ENCODE measurements around the gene ARHGAP25. TPM values are rescaled to one million over a fixed set of nuclear protein-coding genes. Genes with fewer than 3 reads are reported as not detected.

The ARHGAP25 gene
- polyA plus RNA-seq, 1 experiment = 0.55 TPM

DNA sequence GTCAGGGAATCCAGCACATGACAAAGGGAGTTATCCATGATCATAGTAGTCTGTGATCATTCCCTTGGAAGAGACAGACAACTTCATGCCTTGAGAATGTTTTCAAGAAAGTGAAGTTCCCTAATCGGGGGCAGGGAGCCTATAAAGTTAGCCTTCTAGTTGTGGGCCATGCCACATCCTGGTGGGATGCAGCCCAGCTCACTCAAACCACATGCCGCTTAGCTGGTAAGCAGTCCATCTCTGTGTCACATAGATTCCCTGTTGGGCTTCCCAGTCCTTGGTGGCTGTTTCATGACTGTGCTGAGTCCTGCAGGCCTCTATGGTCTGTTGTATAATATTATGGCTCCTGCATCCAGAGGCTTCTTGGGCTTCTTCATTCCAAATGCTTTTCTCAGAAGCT, 11.4 kb upstream of the ARHGAP25 start:
- H3K27ac ChIP-seq (ENCODE audit: low read depth, low read length) = no peak overlapping the region
- H3K27me3 ChIP-seq (ENCODE audit: control insufficient read depth, insufficient read depth, low read length) = no peaks in the 10 kb centered on the region
- DNase-seq (ENCODE audit: low read depth, low spot score) = no peak
- H3K4me3 ChIP-seq (ENCODE audit: low read depth, low read length) = no peak overlapping the region
- TF ChIP-seq, protein P1, sequence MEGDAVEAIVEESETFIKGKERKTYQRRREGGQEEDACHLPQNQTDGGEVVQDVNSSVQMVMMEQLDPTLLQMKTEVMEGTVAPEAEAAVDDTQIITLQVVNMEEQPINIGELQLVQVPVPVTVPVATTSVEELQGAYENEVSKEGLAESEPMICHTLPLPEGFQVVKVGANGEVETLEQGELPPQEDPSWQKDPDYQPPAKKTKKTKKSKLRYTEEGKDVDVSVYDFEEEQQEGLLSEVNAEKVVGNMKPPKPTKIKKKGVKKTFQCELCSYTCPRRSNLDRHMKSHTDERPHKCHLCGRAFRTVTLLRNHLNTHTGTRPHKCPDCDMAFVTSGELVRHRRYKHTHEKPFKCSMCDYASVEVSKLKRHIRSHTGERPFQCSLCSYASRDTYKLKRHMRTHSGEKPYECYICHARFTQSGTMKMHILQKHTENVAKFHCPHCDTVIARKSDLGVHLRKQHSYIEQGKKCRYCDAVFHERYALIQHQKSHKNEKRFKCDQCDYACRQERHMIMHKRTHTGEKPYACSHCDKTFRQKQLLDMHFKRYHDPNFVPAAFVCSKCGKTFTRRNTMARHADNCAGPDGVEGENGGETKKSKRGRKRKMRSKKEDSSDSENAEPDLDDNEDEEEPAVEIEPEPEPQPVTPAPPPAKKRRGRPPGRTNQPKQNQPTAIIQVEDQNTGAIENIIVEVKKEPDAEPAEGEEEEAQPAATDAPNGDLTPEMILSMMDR (IDR thresholded peaks at IDR 0.05; ENCODE audit: low read depth, low read length) = no peak
- POLR2A ChIA-PET = no interaction called here
- H3K9me3 ChIP-seq (ENCODE audit: control insufficient read depth, insufficient read depth, low read length) = no peaks in the 10 kb centered on the region
- CTCF ChIA-PET = interaction anchor here (1.2 to 4.0 kb wide), 3 partner anchors 14 to 257 kb away, joined by 7 to 20 read pairs (median 8); partner anchors contain the start of gene FBXO48

DNA sequence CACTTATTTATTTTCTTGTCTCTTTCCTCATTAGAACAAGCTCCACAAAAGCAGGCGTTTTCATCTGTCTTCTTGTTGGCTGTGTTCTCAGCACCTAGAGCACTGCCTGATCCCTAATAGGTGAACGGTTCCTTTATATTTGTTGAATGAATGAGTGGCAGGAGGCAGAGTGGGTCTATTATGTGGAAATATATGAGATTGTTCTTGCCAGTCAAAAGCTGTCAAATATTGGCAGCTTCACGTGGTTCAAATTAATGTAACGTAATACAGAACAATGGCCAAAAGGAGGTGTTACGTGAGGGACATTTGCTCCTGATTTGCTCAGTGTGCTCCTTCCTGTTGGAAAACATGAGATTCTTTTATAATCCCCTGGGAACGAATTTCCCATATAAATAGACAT, 8.5 kb upstream of the ARHGAP25 start:
- Histone ChIP-seq H3K27me3 (ENCODE audit: control insufficient read depth, insufficient read depth, low read length) (no peaks in the 10 kb centered on the region), H3K4me3 (ENCODE audit: low read depth, low read length) (no peak overlapping the region), H3K27ac (ENCODE audit: low read depth, low read length) (no peak overlapping the region), H3K9me3 (ENCODE audit: control insufficient read depth, insufficient read depth, low read length) (no peaks in the 10 kb centered on the region)
- TF ChIP-seq, protein P1 (IDR thresholded peaks at IDR 0.05; ENCODE audit: low read depth, low read length) = no peak
- no peak for DNase-seq (ENCODE audit: low read depth, low spot score)
- CTCF ChIA-PET = interaction anchor here (0.8 kb wide), 1 partner anchor 26 kb away, joined by 3 read pairs; no protein-coding TSS in a partner anchor
- POLR2A ChIA-PET = no interaction called here

DNA sequence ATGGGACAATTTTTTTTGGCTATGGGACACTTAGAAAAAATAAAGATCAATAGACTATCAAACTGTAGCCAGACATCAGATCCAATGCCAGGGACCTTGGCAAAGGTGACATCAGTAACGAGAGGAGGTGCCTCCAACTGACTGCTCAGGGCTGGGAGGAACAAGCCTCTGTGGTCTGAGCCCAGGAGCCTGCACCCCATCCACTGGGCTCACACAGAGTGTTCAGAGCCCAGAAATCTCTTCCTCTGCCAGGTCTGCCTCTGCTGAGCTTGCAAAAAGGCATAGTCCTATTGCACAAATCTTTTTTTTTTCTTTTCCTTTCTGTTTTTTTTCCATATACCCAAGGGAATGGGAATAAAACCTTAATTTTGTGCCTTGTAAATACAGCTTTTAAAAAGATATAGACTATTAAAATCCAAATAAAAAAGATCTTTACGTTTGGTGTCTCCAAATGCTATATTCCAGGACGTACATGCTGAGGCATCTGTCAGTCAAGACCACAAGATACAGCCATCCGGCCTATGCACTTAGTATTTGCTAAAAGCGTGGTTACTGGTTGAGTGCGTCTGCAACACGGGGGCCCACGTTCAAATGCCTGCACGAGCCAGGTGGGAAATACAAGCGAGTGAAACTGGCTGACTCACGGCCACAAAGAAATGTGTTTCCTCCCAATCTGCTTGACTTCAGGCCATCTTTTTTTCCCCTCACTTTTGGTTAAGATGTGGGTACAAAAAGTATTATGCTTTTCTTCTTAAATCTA, 7.8 kb upstream of the ARHGAP25 start:
- POLR2A ChIA-PET = no interaction called here
- H3K9me3 ChIP-seq (ENCODE audit: control insufficient read depth, insufficient read depth, low read length) = no peaks in the 10 kb centered on the region

DNA sequence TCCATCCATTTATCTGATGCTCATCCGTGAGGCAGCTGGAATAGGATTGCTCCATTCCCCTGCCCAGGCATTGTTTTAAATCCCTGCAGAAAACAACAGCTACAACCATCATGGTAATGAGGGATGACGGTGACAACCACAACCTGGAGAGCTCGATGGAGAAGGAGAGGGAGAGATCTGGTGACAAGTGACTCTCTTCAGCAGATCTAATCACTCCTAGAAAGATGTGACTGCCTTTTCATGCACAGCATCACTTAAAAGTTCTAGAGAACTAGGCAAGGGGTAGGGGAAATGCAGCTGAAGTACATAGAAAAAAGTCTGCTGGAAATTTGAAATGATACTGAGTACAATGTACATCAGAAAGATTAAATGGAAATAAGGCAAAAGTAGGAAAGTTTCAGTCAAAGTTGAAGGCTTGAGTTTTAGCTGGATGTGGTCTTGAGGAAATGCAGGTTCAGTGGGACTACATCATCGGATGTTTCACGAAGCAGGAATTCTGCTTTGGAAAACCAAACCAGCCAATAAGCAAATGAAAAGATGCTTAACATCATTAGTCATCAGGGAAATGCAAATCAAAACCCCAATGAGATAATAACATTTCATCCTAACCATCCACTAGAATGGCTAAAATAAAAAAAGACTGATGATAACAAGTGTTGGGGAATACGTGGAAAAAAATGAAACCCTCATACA, 6.8 kb upstream of the ARHGAP25 start:
- Histone ChIP-seq H3K27ac (ENCODE audit: low read depth, low read length) (peak overlapping the region; percentile 11), H3K27me3 (ENCODE audit: control insufficient read depth, insufficient read depth, low read length) (no peaks in the 10 kb centered on the region), H3K4me3 (ENCODE audit: low read depth, low read length) (no peak overlapping the region), H3K9me3 (ENCODE audit: control insufficient read depth, insufficient read depth, low read length) (peaks cover 7% of the 10 kb centered on the region; the same call in 1 of the 2 replicates)
- TF ChIP-seq, protein P1 (IDR thresholded peaks at IDR 0.05; ENCODE audit: low read depth, low read length) = no peak
- CTCF ChIA-PET = interaction anchor here (0.7 to 3.9 kb wide), 2 partner anchors 19 to 1054 kb away, joined by 3 to 21 read pairs; no protein-coding TSS in a partner anchor
- peak; percentile 46 for DNase-seq (ENCODE audit: low read depth, low spot score)
- POLR2A ChIA-PET = no interaction called here

More for the DNA sequence above, 7.8 kb upstream of the ARHGAP25 start:
- no peak overlapping the region for H3K4me3 ChIP-seq (ENCODE audit: low read depth, low read length)
- no peak for DNase-seq (ENCODE audit: low read depth, low spot score)
- no peak overlapping the region for H3K27ac ChIP-seq (ENCODE audit: low read depth, low read length)
- no peaks in the 10 kb centered on the region for H3K27me3 ChIP-seq (ENCODE audit: control insufficient read depth, insufficient read depth, low read length)
- TF ChIP-seq, protein P1 (IDR thresholded peaks at IDR 0.05; ENCODE audit: low read depth, low read length) = no peak
- CTCF ChIA-PET = interaction anchor here (0.8 to 3.9 kb wide), 2 partner anchors 18 to 25 kb away, joined by 3 to 21 read pairs; no protein-coding TSS in a partner anchor

All from AG04450 (cell line).